ENCODE measurements around the gene TRIM33. TPM values are rescaled to one million over a fixed set of nuclear protein-coding genes. Genes with fewer than 3 reads are reported as not detected.

The TRIM33 gene
- polyA plus RNA-seq, 2 of the 4 experiments (the other 2 are of a cell fraction), result 8.7 to 14.9 TPM

- ChIA-PET CTCF (no interaction called here), POLR2A (no interaction called here)
- ATAC-seq, result no peak
These were observed 40.3 kb downstream of the TRIM33 start for GRCh38 chr1:114470681-114471080.

More at GRCh38 chr1:114470681-114471080, 40.3 kb downstream of the TRIM33 start:
- WGBS (ENCODE audit: missing lambda C conversion rate), result 80% methylated on average over 5 of the region's 5 CpGs
- DNase-seq (ENCODE audit: low read depth in 1 of 2, low spot score in 1 of 2) (no peak), FAIRE-seq (no peak)
- H3K4me2 ChIP-seq, result no peak overlapping the region
- H3K4me1 ChIP-seq, result peaks cover 15% of the 10 kb centered on the region; the same call in 2 of the 3 replicates
- no peak overlapping the region for H3K27ac ChIP-seq
- H3K4me3 ChIP-seq, result no peak overlapping the region
- no peak for TF ChIP-seq CHD4 (IDR thresholded peaks at IDR 0.05; ENCODE audit: borderline replicate concordance)
- no peak for TF ChIP-seq PBX3 (IDR thresholded peaks at IDR 0.05)
- TF ChIP-seq USF2 (IDR thresholded peaks at IDR 0.05), result no peak
- TF ChIP-seq CBX8 (IDR thresholded peaks at IDR 0.05), result no peak
- no peak for TF ChIP-seq HMGXB4 (CRISPR knock-in tag; IDR thresholded peaks at IDR 0.05; ENCODE audit: borderline replicate concordance)
- TF ChIP-seq ZFP36 (IDR thresholded peaks at IDR 0.05; ENCODE audit: borderline replicate concordance, partially characterized antibody), result no peak
- TF ChIP-seq EHF (CRISPR knock-in tag; IDR thresholded peaks at IDR 0.05), result no peak
- no peak for TF ChIP-seq CTCF (IDR thresholded peaks at IDR 0.05)
- TF ChIP-seq KDM5A (IDR thresholded peaks at IDR 0.05), result no peak
- no peak for TF ChIP-seq BCL3 (IDR thresholded peaks at IDR 0.05)
- no peak for TF ChIP-seq ZSCAN20 (CRISPR knock-in tag; IDR thresholded peaks at IDR 0.05)
- TF ChIP-seq RARB (CRISPR knock-in tag; IDR thresholded peaks at IDR 0.05), result no peak
- H3K9me3 ChIP-seq, result no peaks in the 10 kb centered on the region
